Activated CD4-positive, CD25-positive, alpha-beta regulatory T cell treated with anti-CD3 and anti-CD28 coated beads, Interleukin-2, amount 50 U/mL, for 16 hours (primary cell): Measurements from ENCODE around the gene STARD4.

Experiments used
- DNase-seq: peaks from one replicate; pipeline ENCODE4 v3.0.0-alpha.2; 2020; ENCODE audit warnings: low read depth, low spot score

Gene STARD4

GRCh38 chr5:111472096-111472495 is 40.2 kb downstream of the STARD4 start:
- no peak for DNase-seq

GRCh38 chr5:111469903-111470302 is 42.4 kb downstream of the STARD4 start:
- no peak for DNase-seq

- DNase-seq = no peak
Observed at GRCh38 chr5:111469293-111469896, 42.9 kb downstream of the STARD4 start.

- DNase-seq = no peak
Observed at GRCh38 chr5:111463311-111463710, 49.0 kb downstream of the STARD4 start.

DNA sequence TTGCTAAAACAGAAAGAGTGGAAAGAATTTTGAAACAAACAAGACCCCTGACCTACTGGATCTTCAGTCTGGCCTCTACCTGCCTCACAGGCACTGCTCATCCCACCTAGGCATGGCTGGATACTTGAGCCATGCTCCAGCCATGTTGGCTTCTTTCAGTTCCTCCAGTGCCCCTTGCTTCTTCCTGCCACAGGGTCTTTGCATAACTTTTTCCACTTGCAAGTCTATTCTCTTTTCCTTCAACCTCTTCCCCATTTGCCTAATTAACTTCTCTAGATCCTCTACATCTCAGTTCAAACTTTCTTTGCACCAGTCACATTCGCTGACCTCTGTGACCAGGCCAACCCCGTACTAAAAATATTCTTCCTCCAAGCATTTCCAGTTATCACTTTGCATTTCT is 50.4 kb downstream of the STARD4 start:
- DNase-seq = no peak

DNA sequence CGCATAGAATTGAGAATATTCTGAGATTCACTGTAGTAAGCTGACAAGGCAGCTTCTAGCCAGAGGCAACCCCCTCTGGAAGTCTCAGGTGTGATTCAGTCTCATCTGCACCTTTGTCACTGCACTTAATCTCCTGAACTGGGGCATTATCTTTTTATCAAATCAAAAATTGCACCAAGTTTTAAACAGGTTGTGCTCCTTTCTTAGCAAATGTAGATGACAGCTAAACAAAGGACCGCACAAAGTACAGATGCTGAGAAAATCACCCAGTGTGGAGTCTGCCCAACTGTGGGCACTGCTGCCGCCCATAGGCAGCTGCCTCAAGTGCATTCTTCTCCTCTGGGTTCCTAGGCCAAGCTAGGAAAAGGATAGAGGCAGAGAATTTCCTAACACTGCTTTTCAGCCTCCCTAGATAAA is 51.1 kb downstream of the STARD4 start:
- DNase-seq = no peak

DNA sequence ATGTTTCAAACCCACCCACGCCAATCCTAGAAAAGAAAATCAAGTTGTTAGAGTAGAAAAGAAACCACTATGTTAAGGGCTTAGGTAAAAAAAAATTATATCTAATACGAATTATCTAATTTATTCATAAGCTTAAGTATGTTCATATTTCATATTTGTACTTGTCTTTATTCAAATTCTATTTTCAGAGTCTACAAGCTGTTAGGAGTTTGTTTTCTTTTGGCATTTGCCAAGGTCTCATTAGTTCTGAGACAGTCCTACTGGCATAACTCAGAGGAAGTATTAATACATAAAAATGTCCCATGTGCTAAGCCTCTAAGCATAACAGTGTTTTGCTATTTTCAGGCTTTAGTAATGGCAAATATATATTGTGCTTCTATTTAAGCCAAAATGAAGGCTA is 57.6 kb downstream of the STARD4 start:
- no peak for DNase-seq

DNA sequence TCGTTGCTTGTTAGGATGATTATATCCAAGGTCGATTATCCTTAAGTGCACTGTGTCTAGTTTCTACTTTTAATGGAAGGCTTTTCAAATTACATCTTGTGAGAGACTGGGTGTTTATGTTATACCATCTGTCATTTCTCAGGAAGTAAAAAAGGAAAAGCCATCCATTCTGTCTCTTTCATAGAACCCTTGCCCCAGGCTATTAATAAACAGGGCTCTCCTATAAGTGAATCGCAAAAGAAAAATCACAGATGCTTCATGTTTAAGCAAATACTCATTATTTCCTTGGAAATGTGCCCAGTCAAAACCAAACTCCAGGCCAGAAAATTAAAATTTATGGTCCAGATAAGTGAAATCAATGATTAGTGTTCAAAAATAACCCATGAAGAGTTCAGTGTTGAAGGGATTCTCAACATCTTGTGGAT is 58.1 kb downstream of the STARD4 start:
- no peak for DNase-seq

GRCh38 chr5:111453747-111454146 is 58.6 kb downstream of the STARD4 start:
- DNase-seq = no peak

DNA sequence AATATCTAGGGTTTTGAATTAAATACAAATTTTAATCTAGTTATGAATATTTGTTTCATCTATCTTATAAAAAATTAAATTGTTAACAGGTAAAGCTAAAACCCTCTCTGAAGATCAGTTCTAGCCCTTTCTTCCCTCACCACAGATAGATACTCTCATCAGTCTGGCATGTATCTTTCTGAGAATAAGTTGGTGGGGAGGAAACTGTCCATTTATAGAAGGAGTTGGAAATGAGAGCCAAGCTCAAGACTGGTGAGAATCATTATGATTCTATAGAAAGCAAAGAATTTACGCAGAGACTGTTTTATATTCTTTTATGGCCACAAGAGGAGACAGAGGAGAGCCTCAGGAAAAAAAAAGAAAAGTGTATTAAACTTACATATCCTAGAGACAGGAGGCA is 59.0 kb downstream of the STARD4 start:
- no peak for DNase-seq

- DNase-seq = no peak
Observed at GRCh38 chr5:111447822-111448221, 64.5 kb downstream of the STARD4 start.

GRCh38 chr5:111447099-111447498 is 65.2 kb downstream of the STARD4 start:
- no peak for DNase-seq
